ENCODE measurements around the gene DGKQ. TPM values are rescaled to one million over a fixed set of nuclear protein-coding genes. Genes with fewer than 3 reads are reported as not detected.

The DGKQ gene
- total RNA-seq, 2 experiments from 2014 or later, result 22.9 to 27.6 TPM

DNA sequence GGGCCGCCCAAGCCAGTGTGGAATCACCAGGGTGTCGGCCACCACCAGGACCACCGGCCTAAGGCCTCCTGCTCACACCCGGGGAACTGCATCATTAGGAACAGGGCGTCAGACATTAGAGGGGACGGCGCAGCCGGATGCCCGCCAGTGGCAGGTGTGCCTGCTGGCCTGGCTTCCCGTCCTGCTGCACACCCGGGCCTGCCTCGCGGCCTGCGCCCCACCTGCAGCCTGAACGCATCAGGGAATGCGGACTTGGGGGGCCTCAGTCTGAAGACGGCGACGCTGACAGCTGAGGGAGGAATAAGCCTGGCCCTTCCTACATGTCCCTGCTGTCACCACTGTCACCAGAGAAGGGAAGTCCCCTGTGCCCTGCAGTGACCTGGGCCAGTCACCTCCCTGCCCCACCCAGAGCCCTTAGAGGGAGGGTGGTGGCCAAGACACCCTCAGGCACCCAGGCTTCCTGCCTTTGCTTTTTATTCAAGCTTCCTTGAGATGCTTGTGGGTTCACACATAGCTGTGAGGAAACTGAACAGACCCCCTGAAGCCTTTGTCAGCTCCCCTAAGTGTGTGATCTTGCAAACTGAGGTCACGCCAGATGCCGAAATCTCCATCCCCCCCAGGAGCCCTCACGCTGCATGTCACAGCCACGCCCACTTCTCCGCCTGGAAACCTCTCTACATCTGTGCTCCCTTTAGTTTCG, 3.2 kb downstream of the DGKQ start:
- Mint-ChIP-seq H3K9me3 (ENCODE audit: low read depth) (no peaks in the 10 kb centered on the region), H3K4me1 (peaks cover 14% of the 10 kb centered on the region), H3K4me3 (no peak overlapping the region), H3K27me3 (no peaks in the 10 kb centered on the region), H3K36me3 (no peaks in the 10 kb centered on the region), H3K27ac (peak overlapping the region; percentile 8)
- DNase-seq, result peak; percentile 51
- CTCF ChIA-PET, result interaction anchor here (1.0 kb wide), 1 partner anchor 17 kb away, joined by 3 read pairs; the partner anchor contains the start of gene IDUA
- no peak for ATAC-seq

GRCh38 chr4:968621-969394, 4.6 kb downstream of the DGKQ start:
- H3K4me3 Mint-ChIP-seq, result no peak overlapping the region
- DNase-seq (no peak), ATAC-seq (no peak)
- no peaks in the 10 kb centered on the region for H3K9me3 Mint-ChIP-seq (ENCODE audit: low read depth)
- H3K4me1 Mint-ChIP-seq, result peaks cover 14% of the 10 kb centered on the region
- H3K27me3 Mint-ChIP-seq, result no peaks in the 10 kb centered on the region
- no peaks in the 10 kb centered on the region for H3K36me3 Mint-ChIP-seq
- H3K27ac Mint-ChIP-seq, result no peak overlapping the region
- CTCF ChIA-PET, result interaction anchor here (1.0 kb wide), 1 partner anchor 18 kb away, joined by 3 read pairs; the partner anchor contains the start of gene IDUA

DNA sequence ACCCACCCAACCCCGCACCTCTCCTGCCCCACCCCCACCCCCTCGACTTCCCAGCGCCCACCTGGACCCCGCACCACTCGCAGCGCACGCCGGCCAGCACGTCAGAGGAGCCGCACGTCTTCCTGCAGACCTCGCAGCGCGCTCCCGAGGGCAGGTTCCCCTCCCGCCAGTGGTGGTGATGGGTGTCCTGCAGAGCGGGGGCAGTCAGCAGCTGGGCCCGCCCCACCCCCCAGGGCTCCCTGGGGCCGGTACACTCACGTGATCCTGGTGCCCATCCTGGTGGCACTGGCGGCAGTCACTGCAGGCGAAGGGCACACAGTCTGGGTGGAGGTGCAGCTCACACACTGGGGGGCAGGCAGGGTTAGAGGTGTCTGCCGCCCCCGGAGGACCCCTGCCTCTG, 5.1 kb downstream of the DGKQ start:
- no peak overlapping the region for H3K4me3 Mint-ChIP-seq
- no peak for ATAC-seq
- no peaks in the 10 kb centered on the region for H3K9me3 Mint-ChIP-seq (ENCODE audit: low read depth)
- H3K36me3 Mint-ChIP-seq, result no peaks in the 10 kb centered on the region
- no peak for DNase-seq
- H3K27ac Mint-ChIP-seq, result no peak overlapping the region
- no peaks in the 10 kb centered on the region for H3K27me3 Mint-ChIP-seq
- CTCF ChIA-PET, result no interaction called here
- peaks cover 14% of the 10 kb centered on the region for H3K4me1 Mint-ChIP-seq

- Mint-ChIP-seq H3K4me3 (no peak overlapping the region), H3K36me3 (no peaks in the 10 kb centered on the region), H3K4me1 (peaks cover 14% of the 10 kb centered on the region), H3K27ac (no peak overlapping the region), H3K9me3 (ENCODE audit: low read depth) (no peaks in the 10 kb centered on the region), H3K27me3 (no peaks in the 10 kb centered on the region)
- ATAC-seq (no peak), DNase-seq (no peak)
- CTCF ChIA-PET, result no interaction called here
Observed at GRCh38 chr4:967113-968104, 6.0 kb downstream of the DGKQ start.

- H3K4me3 Mint-ChIP-seq, result no peak overlapping the region
- no peaks in the 10 kb centered on the region for H3K27me3 Mint-ChIP-seq
- H3K9me3 Mint-ChIP-seq (ENCODE audit: low read depth), result no peaks in the 10 kb centered on the region
- H3K27ac Mint-ChIP-seq, result no peak overlapping the region
- DNase-seq (no peak), ATAC-seq (no peak)
- H3K4me1 Mint-ChIP-seq, result peaks cover 14% of the 10 kb centered on the region
- H3K36me3 Mint-ChIP-seq, result no peaks in the 10 kb centered on the region
- CTCF ChIA-PET, result no interaction called here
Observed at GRCh38 chr4:966266-967112, 6.9 kb downstream of the DGKQ start.

DNA sequence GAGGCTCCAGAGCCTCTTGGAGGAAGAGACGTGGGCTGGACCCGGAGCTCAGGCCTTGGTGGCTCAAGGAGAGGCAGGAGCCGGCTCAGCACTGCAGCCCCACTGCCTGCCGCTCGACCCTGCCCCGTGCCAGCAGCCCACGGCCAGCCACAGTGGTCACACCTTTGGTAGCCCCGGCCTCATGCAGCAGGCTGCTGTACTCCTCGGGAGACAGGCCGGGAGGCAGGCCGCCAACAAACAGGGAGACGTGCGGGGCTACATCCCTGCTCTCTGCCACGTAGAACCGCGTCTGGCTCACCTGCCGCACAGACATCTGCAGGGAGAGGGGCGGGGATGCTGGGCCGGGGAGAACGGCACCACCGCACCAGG, 7.6 kb downstream of the DGKQ start:
- peaks cover 7% of the 10 kb centered on the region for H3K4me1 Mint-ChIP-seq
- no peak overlapping the region for H3K27ac Mint-ChIP-seq
- DNase-seq, result no peak
- no peaks in the 10 kb centered on the region for H3K36me3 Mint-ChIP-seq
- H3K27me3 Mint-ChIP-seq, result no peaks in the 10 kb centered on the region
- ATAC-seq, result no peak
- H3K4me3 Mint-ChIP-seq, result no peak overlapping the region
- H3K9me3 Mint-ChIP-seq (ENCODE audit: low read depth), result no peaks in the 10 kb centered on the region
- CTCF ChIA-PET, result no interaction called here

GRCh38 chr4:965048-965765, 8.2 kb downstream of the DGKQ start:
- no peaks in the 10 kb centered on the region for H3K27me3 Mint-ChIP-seq

DNA sequence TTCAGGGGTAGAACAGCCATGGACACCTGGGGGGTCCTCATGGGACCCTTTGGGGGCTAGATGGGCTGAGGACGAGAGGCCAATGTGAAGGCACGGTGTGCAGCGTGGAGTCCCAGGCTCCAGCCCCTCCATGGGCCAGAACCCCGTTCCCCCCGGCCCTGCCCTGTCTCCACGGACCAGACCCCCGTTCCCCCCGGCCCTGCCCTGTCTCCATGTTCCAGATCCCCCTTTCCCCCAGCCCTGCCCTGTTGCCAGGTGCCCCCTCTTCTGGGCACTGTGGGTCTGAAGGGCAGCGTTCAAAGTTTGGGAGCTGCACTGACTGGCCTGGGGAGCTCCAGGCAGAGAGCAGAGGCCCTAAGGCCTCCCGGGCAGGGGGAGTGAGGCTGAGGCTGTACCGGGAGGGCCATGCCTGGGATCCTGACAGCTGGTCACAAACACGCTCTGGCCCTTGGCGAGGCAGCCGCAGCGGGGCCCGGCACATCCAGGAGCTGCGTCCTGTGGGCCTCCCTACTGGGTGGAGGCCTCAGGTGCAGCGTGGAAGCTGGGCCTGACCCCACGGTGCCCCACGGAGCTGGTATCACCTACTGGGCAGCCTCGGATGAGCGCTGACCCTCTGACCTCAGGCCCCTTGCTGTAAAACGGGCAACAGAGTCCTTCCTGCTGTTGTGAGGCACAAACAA, 8.9 kb downstream of the DGKQ start:
- Mint-ChIP-seq H3K9me3 (ENCODE audit: low read depth) (no peaks in the 10 kb centered on the region), H3K4me1 (no peaks in the 10 kb centered on the region), H3K27ac (no peak overlapping the region), H3K27me3 (no peaks in the 10 kb centered on the region), H3K36me3 (no peaks in the 10 kb centered on the region), H3K4me3 (no peak overlapping the region)
- CTCF ChIA-PET, result no interaction called here
- no peak for ATAC-seq
- no peak for DNase-seq

More at GRCh38 chr4:965048-965765, 8.2 kb downstream of the DGKQ start:
- Mint-ChIP-seq H3K4me1 (peaks cover 2% of the 10 kb centered on the region), H3K27ac (no peak overlapping the region), H3K4me3 (no peak overlapping the region), H3K9me3 (ENCODE audit: low read depth) (no peaks in the 10 kb centered on the region), H3K36me3 (no peaks in the 10 kb centered on the region)
- DNase-seq, result no peak
- CTCF ChIA-PET, result no interaction called here
- ATAC-seq, result no peak

GRCh38 chr4:963276-964225, 9.8 kb downstream of the DGKQ start:
- no peak for ATAC-seq

DNA sequence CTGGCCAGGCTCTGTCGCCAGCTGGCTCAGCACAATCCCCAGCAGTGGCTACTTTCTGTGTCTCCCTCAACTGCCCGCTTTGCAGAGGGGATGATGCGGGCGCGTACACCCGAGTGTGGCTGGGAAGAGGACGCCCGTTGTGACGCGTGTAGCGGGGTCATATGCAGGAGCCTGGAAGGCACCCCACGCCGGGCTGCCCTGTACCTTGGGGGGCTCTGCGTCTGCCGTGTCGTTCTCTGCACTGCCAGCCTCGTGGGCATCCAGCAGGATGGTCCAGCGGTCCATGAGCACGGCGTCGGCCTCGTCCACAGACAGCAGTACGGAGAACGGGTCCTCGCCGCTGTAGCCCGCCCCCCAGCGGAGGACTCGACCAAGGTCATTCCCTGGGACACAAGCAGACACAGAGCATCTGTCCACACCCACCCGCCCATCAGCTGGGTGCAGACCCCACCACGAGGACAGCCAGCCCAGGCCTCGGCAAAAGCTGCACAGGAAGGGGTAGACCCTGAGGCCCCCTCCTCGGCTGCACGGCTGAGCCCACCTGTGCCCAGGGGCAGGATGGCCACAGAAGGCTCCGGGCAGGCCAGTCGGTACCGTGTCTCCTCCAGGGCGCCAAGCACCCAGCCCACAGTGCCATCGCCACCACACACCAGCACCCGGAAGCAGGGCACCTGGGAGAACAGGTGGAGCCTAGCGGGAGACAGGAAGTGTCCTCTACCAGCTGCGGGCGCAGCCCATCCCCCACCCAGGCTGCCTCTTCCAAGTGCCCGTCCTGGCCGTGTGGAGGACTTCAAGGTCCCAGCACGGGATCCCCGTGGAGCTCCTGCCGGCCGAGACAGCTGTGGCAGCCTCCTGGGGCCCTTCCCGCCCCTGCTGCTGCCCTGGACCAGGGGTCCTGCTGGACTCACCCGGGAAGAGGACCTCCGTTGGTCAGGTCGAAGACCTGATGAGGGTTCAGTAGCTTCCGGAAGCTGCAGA, 10.8 kb downstream of the DGKQ start:
- Mint-ChIP-seq H3K27ac (no peak overlapping the region), H3K9me3 (ENCODE audit: low read depth) (no peaks in the 10 kb centered on the region), H3K36me3 (no peaks in the 10 kb centered on the region), H3K4me3 (no peak overlapping the region), H3K4me1 (no peaks in the 10 kb centered on the region), H3K27me3 (no peaks in the 10 kb centered on the region)
- CTCF ChIA-PET, result no interaction called here
- ATAC-seq (no peak), DNase-seq (no peak)

More at GRCh38 chr4:963276-964225, 9.8 kb downstream of the DGKQ start:
- CTCF ChIA-PET, result no interaction called here
- Mint-ChIP-seq H3K4me1 (no peaks in the 10 kb centered on the region), H3K36me3 (no peaks in the 10 kb centered on the region), H3K9me3 (ENCODE audit: low read depth) (no peaks in the 10 kb centered on the region), H3K27me3 (no peaks in the 10 kb centered on the region), H3K27ac (no peak overlapping the region), H3K4me3 (no peak overlapping the region)
- DNase-seq, result no peak

Measured in activated CD8-positive, alpha-beta memory T cell treated with anti-CD3 and anti-CD28 coated beads, Interleukin-2, amount 10 ng/mL, durations not matched to agents 7 days and 5 days (primary cell).